GM19438 (cell line): Measurements from ENCODE around the gene MTCL3.

Experiments used
- ATAC-seq: cut with Tn5 transposase; IDR thresholded peaks from one replicate; pipeline ENCODE4 v1.9.1; 2021; ENCODE audit warnings: low read depth; ENCODE audit not compliant: unreplicated experiment

The MTCL3 gene

DNA sequence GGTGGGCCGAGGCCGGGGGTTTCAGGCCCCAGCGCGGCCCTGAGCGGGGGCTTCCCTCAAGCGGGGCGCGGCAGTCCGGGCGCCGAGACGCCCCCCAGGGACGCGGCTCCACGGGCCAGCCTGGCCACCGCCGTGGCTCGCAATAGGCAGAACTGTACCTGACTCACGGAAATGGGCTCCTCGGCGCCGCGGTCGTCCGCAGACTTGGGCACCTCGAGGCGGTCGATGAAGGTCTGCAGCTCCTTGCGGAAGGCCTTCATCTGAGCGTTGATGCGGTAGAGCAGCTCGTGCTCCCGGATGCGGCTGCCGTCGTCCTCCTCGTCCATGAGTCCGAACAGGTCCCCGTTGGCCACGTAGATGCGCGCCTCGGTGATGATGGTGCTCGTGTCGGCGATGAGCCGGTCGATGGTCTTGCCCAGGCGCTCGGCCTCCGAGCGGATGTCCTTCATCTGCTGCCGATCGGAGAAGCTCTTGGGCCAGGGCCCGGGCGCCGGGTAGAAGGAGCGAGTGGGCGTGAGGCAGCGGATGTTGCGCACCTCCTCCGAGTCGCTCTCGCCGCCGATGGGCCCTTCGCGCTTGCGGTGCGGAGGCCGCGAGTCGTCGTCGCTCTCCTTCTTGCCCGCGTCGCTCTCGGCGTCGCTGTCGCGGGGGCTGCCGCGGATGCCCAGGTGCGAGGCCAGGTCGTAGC lies 43.9 kb downstream of the MTCL3 start:
- no peak for ATAC-seq

- peak; percentile 72 for ATAC-seq
These were observed 47.5 kb downstream of the MTCL3 start for GRCh38 chr6:127471379-127472255.

DNA sequence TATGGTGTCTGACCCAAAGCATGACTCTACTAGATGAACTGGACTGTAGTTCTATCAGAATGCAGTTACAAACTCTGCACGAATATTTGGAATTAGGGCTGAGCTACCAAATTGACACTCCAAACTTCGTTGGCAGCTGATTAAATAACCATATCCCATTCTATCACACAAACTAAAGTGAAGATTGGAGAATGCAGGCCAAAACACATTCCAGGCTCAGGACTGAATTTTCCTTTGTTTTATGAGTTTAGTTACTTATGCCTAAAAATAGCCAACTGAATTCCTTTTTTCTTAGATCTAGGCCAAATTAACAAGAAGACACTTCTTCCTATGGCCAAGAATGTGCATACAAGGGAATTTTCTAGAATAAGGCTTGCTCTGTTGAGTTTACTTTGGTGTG lies 50.2 kb downstream of the MTCL3 start:
- no peak for ATAC-seq

DNA sequence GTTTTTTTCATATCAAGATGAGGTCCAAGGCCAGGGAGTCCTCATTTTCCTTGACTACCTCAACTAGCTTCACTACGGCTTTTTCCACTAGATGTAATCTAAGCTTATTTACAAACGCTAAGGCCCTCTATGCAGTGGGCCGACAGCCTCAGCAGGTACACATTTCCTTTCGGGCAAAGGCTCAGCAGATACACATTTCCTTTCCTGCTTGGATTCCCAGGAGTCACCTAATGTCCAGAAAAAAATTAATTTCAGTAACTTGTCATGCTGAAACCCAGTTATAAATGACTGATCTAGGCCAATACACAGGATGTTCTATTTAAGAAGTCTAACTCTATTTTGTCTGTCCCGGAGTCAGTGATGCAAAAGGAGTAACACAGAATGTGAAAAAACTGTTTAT lies 52.7 kb downstream of the MTCL3 start:
- no peak for ATAC-seq

- peak; percentile 84 for ATAC-seq
These were observed 54.2 kb downstream of the MTCL3 start for GRCh38 chr6:127464881-127465459.

- ATAC-seq: no peak
These were observed 54.8 kb downstream of the MTCL3 start for GRCh38 chr6:127464161-127464880.

- ATAC-seq: no peak
These were observed 56.1 kb downstream of the MTCL3 start for GRCh38 chr6:127463056-127463455.

DNA sequence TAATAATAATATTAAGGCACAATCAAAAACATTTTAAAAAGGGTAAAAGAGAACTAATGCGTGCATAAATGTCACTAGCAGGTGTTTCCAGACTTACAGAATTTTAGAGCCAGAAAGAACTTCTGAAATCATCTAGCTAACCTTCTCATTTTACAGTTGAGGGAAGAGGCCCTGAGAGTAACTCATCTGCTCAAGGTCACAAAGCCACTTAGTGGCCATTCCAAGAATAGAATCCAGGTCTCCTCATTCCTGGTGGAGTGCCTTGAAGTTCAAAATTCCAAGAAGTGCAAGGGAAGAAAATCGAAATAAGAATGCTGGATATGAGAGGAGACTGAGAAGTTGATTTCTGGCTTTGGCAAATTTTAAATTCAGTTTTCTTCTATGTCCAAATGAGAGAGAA lies 56.8 kb downstream of the MTCL3 start:
- ATAC-seq: no peak

GRCh38 chr6:127460465-127460864 lies 58.7 kb downstream of the MTCL3 start:
- ATAC-seq: no peak

- no peak for ATAC-seq
These were observed 59.9 kb downstream of the MTCL3 start, which contains the start of gene KIAA0408 for GRCh38 chr6:127459231-127459641. Gene KIAA0408, minus strand, starts transcription at chr6:127459389. Its CDS starts 5,408 bp downstream, at chr6:127453981.

GRCh38 chr6:127458817-127459216 lies 60.3 kb downstream of the MTCL3 start:
- ATAC-seq: no peak

- ATAC-seq: no peak
These were observed 60.9 kb downstream of the MTCL3 start for GRCh38 chr6:127458222-127458621.

GRCh38 chr6:127457456-127458064 lies 61.6 kb downstream of the MTCL3 start:
- no peak for ATAC-seq

DNA sequence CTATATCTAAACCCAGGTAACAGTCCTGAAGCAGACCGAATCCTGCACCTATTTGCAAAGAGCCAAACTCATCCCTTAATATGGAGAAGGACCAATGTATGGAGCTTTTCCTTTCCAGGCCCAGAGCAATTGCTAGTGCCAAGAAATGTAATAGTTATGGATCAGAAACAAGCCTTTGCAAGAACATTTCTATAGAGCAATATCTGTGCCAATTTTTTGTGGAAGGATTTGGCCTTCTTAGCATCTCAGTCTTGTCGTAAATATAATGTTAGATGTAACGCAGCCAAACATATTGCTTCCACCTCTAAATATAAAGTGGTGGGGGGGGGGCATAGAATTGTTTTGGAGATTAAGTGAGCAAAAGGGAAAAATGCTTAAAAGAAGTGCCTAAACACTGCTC lies 62.7 kb downstream of the MTCL3 start:
- ATAC-seq: no peak

- no peak for ATAC-seq
These were observed 65.1 kb downstream of the MTCL3 start for GRCh38 chr6:127453845-127454619.

DNA sequence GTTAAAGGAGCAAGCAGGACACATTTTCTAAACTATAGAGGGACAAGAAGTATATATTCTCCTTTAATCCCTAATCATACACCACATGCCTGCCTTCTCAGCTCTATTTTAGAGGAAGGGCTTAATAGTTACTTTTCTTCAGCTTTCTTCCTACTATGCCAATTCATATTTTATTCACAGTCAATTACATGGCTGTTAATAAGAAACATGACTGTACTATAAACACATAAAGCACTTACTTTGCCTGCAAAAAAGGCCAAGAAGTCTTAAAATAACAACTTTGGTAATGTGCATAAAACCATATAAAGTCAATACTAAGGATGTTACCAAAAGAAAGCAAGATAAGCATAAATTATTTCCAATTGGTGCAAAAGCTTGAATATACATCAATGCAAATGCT lies 66.3 kb downstream of the MTCL3 start:
- no peak for ATAC-seq

- no peak for ATAC-seq
These were observed 67.7 kb downstream of the MTCL3 start for GRCh38 chr6:127451388-127451787.

- ATAC-seq: no peak
These were observed 71.4 kb downstream of the MTCL3 start for GRCh38 chr6:127447780-127448179.

DNA sequence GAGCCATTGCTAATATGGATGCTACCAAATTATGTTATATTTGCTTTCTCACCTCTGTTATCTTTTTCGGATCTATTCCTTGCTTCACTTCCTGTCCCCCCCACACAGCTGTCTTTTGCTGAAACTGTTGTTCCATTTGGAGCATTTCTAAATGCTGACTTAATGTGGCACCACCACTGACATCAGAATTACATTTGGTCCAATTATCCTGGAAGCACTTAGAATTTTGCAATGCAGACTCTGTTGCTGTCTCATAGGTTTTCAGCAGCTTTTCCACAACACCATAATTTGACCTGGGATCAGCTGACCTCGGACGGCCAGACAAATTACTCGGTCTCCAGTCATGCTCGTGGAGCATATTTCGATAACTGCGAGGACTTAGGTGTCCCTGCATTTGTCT lies 72.8 kb downstream of the MTCL3 start:
- ATAC-seq: no peak

- no peak for ATAC-seq
These were observed 77.3 kb downstream of the MTCL3 start for GRCh38 chr6:127441881-127442280.
